ENCODE results near the gene POP4. TPM values are rescaled to one million over a fixed set of nuclear protein-coding genes. Genes with fewer than 3 reads are reported as not detected.

POP4 gene
- total RNA-seq, 2 donors from 2014 or later = 62.1 to 94.2 TPM

DNA sequence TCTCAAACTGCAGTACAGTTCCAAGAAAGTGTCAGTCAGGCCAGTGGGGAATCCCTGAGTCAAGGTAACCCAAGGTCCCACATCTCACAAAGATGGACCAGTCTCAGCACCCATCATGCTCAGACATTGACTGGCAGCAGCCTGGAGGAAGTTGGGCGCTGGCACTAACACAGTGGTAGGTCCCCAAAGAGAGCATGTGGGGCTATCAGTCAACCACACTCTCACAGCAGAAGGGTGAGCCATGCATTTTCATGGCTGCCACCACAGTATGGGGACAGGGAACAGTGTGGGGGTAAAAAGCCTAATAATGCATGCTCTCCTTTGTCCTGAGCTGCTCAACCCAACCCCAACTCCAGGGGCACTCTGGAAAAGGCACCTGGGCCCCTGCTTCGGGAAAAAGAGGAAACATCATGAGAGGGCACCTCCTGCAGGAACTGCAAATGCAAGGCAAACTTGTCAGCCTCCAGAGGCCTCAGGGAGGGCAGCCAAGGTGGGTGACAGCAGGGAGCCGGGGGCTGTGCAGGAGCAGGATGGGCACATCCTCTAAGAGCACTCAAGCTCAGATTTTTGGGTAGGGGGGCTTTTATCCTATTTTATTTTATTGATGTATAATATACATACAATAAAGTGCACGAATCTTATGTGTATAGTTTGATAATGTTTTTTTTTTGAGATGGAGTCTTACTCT, 49.7 kb downstream of the POP4 start:
- Histone ChIP-seq H3K36me3 (no peaks in the 10 kb centered on the region), H3K4me3 (no peak overlapping the region), H3K27me3 (replicated peaks; ENCODE audit: insufficient read depth) (no peaks in the 10 kb centered on the region), H3K4me1 (replicated peaks) (no peaks in the 10 kb centered on the region), H3K9me3 (no peaks in the 10 kb centered on the region), H3K27ac (no peak overlapping the region)
- 74% methylated on average over 4 of the region's 4 CpGs for WGBS
- intact Hi-C loops (cut with DNase I) = no loop called here
- TF ChIP-seq POLR2AphosphoS5 (IDR thresholded peaks at IDR 0.05) = no peak
- TF ChIP-seq CTCF (IDR thresholded peaks at IDR 0.05) = no peak
- DNase-seq (ENCODE audit: low spot score) = no peak

DNA sequence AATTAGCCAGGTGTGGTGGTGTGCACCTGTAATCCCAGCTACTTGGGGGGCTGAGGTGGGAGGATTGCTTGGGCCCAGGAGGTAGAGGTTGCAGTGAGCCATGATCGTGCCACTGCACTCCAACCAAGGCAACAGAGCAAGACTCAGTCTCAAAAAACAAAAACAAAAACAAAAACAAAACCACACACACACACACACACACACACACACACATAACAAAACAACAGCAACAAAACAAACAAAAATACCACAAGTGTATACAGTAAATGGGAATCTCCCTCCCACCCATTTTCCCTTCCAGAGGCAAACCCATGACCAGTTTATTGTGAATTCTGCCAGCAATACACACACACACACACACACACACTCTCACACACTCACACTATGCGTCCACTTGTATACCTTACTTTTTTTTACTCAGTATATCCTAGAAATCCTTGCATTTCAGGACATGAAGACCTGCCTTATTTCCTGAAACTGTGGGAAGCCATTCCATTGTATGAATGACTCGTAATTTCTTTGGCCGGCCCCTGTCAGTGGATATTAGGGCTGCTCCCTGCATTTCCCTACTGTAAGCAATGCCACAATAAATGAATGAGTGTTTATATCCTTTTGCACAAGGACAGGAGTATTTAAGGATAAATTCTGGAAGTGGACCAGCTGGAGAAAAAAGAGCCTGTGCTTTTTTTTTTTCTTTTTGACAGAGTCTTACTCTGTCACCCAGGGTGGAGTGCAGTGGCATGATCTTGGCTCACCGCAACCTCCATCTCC, 52.3 kb downstream of the POP4 start:
- intact Hi-C loops (cut with DNase I) = no loop called here

DNA sequence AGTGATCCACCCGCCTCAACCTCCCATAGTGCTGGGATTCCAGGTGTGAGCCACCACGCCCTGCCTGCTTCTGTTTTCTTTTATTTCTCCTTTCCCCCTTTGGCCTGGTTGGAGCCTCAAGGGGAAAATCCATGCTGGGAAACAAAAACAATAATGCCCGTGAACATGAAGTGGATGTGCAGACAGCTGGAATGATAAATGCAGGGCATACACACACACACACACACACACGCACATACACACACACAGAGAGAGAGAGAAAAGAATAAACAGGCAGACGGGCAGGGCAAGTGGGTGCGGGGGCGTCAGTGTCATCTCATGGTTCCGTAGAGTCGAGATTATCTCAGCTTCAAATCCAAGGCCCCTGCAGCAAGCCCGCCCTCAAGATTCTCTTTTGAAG, 54.8 kb downstream of the POP4 start:
- Histone ChIP-seq H3K27ac (no peak overlapping the region), H3K4me1 (replicated peaks) (peaks cover 8% of the 10 kb centered on the region), H3K27me3 (replicated peaks; ENCODE audit: insufficient read depth) (no peaks in the 10 kb centered on the region), H3K9me3 (no peaks in the 10 kb centered on the region), H3K4me3 (no peak overlapping the region), H3K36me3 (no peaks in the 10 kb centered on the region)
- TF ChIP-seq POLR2A (IDR thresholded peaks at IDR 0.05) (no peak), CTCF (IDR thresholded peaks at IDR 0.05) (no peak), POLR2AphosphoS5 (IDR thresholded peaks at IDR 0.05) (no peak)
- no peak for DNase-seq (ENCODE audit: low spot score)
- WGBS = 66% methylated on average over 10 of the region's 10 CpGs
- intact Hi-C loops (cut with DNase I) = loop anchor here (5.0 to 10.0 kb wide), 2 partner anchors 49 to 54 kb away; partner anchors contain the start of gene C19orf12

More for the DNA sequence above, 52.3 kb downstream of the POP4 start:
- Histone ChIP-seq H3K27me3 (replicated peaks; ENCODE audit: insufficient read depth) (no peaks in the 10 kb centered on the region), H3K9me3 (no peaks in the 10 kb centered on the region), H3K27ac (no peak overlapping the region), H3K4me3 (no peak overlapping the region), H3K4me1 (replicated peaks) (peaks cover 4% of the 10 kb centered on the region), H3K36me3 (no peaks in the 10 kb centered on the region)
- whole genome bisulfite sequencing = 72% methylated on average over 5 of the region's 5 CpGs
- no peak for DNase-seq (ENCODE audit: low spot score)
- TF ChIP-seq CTCF (IDR thresholded peaks at IDR 0.05) (no peak), POLR2A (IDR thresholded peaks at IDR 0.05) (no peak), POLR2AphosphoS5 (IDR thresholded peaks at IDR 0.05) (no peak)

GRCh38 chr19:29662278-29662603, 56.2 kb downstream of the POP4 start:
- H3K36me3 ChIP-seq = no peaks in the 10 kb centered on the region
- intact Hi-C loops (cut with DNase I) = loop anchor here (5.0 to 10.0 kb wide), 2 partner anchors 50 to 53 kb away; partner anchors contain the start of gene C19orf12
- H3K27me3 ChIP-seq (replicated peaks; ENCODE audit: insufficient read depth) = no peaks in the 10 kb centered on the region
- H3K4me3 ChIP-seq = no peak overlapping the region
- no peaks in the 10 kb centered on the region for H3K9me3 ChIP-seq
- no peak for TF ChIP-seq POLR2AphosphoS5 (IDR thresholded peaks at IDR 0.05)
- H3K4me1 ChIP-seq (replicated peaks) = peaks cover 13% of the 10 kb centered on the region
- H3K27ac ChIP-seq = peak overlapping the region; percentile 89 to 91
- DNase-seq (ENCODE audit: low spot score) = no peak
- 6% methylated on average over 1 of the region's 1 CpG for WGBS

DNA sequence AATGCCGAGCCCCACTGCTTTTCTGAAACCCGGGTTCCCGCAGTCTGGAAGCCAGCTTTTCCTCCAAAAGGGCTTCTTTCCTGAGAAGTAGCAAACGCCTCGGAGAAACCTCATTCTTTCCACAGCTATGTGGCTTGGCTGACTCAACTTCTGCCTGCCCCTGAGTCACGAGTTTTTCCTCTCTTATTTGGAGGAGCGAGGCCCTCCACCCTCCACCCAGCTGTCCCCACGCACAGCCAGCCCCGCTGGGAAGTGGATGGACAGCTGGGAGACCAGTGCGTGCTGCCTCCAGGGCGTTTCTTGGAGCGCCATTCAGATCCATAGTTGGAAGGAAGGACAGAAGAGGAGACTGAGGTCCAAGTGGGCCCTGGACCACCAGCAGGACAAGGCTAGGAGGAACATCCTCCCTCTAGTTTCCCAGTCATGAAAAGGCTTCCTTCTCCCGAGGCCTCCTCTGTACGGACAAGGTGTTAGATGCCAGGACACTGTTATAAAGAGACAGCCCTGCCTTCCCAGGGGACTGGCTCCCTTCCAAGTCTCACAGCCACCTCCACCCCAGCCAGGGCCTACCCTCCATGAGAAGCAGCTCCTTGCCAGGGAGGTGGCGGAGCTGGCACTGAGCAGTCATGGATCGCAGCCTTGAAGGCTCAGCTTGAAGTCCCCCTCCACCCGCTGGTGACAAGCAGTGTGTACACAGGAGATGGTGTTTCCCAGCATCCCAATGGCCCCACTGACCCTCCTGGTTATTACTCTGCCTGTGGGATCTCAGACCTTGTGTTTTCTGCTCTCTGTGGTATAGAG, 56.7 kb downstream of the POP4 start:
- Histone ChIP-seq H3K27me3 (replicated peaks; ENCODE audit: insufficient read depth) (no peaks in the 10 kb centered on the region), H3K9me3 (no peaks in the 10 kb centered on the region), H3K4me3 (no peak overlapping the region), H3K27ac (peak overlapping the region; percentile 89 to 91), H3K36me3 (no peaks in the 10 kb centered on the region), H3K4me1 (replicated peaks) (peaks cover 19% of the 10 kb centered on the region)
- WGBS = 17% methylated on average over 17 of the region's 17 CpGs
- peak; percentile 80 for DNase-seq (ENCODE audit: low spot score)
- no peak for TF ChIP-seq POLR2A (IDR thresholded peaks at IDR 0.05)
- TF ChIP-seq POLR2AphosphoS5 (IDR thresholded peaks at IDR 0.05) = peak; percentile 35
- intact Hi-C loops (cut with DNase I) = loop anchor here (5.0 to 10.0 kb wide), 2 partner anchors 51 to 52 kb away; partner anchors contain the start of gene C19orf12
